Naive thymus-derived CD4-positive, alpha-beta T cell (primary cell): Measurements from ENCODE around the gene AARS2. TPM values are rescaled to one million over a fixed set of nuclear protein-coding genes. Genes with fewer than 3 reads are reported as not detected.
A peak's percentile ranks its signal among the peaks of the same experiment; 100 is the strongest.

Experiments used
- ATAC-seq: fragments of 150-1000 bp; cut with Tn5 transposase; 2 replicates; pipeline ENCODE4 v1.10.0; 2021; ENCODE audit warnings: mild to moderate bottlenecking, moderate library complexity
- CTCF ChIA-PET: fragments of 350-600 bp; sonication (Branson Sonifier 250); formaldehyde crosslinking; loops from one replicate; lab custom pipeline; 2021; ENCODE audit warnings: antibody characterized with exemption; lab: Charles Lee
- POLR2A ChIA-PET: fragments of 350-600 bp; sonication (Branson Sonifier 250); formaldehyde crosslinking; loops from one replicate; lab custom pipeline; 2021; ENCODE audit warnings: antibody characterized with exemption, inconsistent platforms; lab: Charles Lee
- DNase-seq, 9 donors: peaks; one replicate each; pipeline versions ENCODE4 v3.0.0 to v3.0.0-alpha.2; 2020 to 2022; ENCODE audit warnings: mixed read lengths in 1 of 9
- H3K27ac ChIP-seq: one replicate; pipeline ENCODE4 v1.7.0; 2013; ENCODE audit warnings: mild to moderate bottlenecking, low read depth, low read length, moderate library complexity
- H3K27me3 ChIP-seq, 2 donors: one replicate each; pipeline ENCODE4 v1.7.0; 2013; ENCODE audit warnings: low read length in 2 of 2, mild to moderate bottlenecking in 2 of 2, moderate library complexity in 2 of 2; ENCODE audit not compliant: control insufficient read depth in 2 of 2, insufficient read depth in 2 of 2
- H3K36me3 ChIP-seq, 3 experiments: 1 replicate in 2 of 3; 2 replicates in 1 of 3; pipeline ENCODE4 v1.7.0; 2013; ENCODE audit warnings: low read length in 3 of 3, mild to moderate bottlenecking in 3 of 3, moderate library complexity in 1 of 3; ENCODE audit not compliant: insufficient read depth in 3 of 3, control insufficient read depth in 2 of 3
- H3K4me1 ChIP-seq, 2 donors: one replicate each; pipeline ENCODE4 v1.7.0; 2013; ENCODE audit warnings: low read length in 2 of 2, mild to moderate bottlenecking in 2 of 2, moderate library complexity in 1 of 2; ENCODE audit not compliant: control insufficient read depth in 2 of 2, insufficient read depth in 2 of 2
- H3K4me3 ChIP-seq: 2 replicates; pipeline ENCODE4 v1.7.0; 2013; ENCODE audit warnings: mild to moderate bottlenecking, low read length
- H3K9me3 ChIP-seq, 3 experiments: 1 replicate in 2 of 3; 2 replicates in 1 of 3; pipeline ENCODE4 v1.7.0; 2013; ENCODE audit warnings: low read length in 3 of 3; ENCODE audit not compliant: control insufficient read depth in 2 of 3
- H3K27ac Mint-ChIP-seq, 9 donors: one replicate each; pipeline ENCODE4 v1.8.0; 2020 to 2022; ENCODE audit warnings: mixed read lengths in 9 of 9, mild to moderate bottlenecking in 8 of 9, moderate library complexity in 5 of 9, inconsistent platforms in 2 of 9
- H3K27me3 Mint-ChIP-seq, 5 donors: one replicate each; pipeline ENCODE4 v1.8.0; 2021 to 2022; ENCODE audit warnings: mixed read lengths in 5 of 5, mild to moderate bottlenecking in 1 of 5
- H3K36me3 Mint-ChIP-seq, 5 donors: one replicate each; pipeline ENCODE4 v1.8.0; 2020 to 2022; ENCODE audit warnings: mixed read lengths in 5 of 5, mild to moderate bottlenecking in 3 of 5, inconsistent platforms in 1 of 5
- H3K4me1 Mint-ChIP-seq, 7 donors: one replicate each; pipeline ENCODE4 v1.8.0; 2020 to 2022; ENCODE audit warnings: mixed read lengths in 7 of 7, mild to moderate bottlenecking in 3 of 7, inconsistent platforms in 1 of 7
- H3K4me3 Mint-ChIP-seq, 10 donors: one replicate each; pipeline ENCODE4 v1.8.0; 2020 to 2022; ENCODE audit warnings: mild to moderate bottlenecking in 10 of 10, mixed read lengths in 10 of 10, moderate library complexity in 6 of 10, inconsistent platforms in 2 of 10
- H3K9me3 Mint-ChIP-seq, 11 donors: one replicate each; pipeline ENCODE4 v1.8.0; 2020 to 2022; ENCODE audit warnings: mixed read lengths in 11 of 11, mild to moderate bottlenecking in 4 of 11, inconsistent platforms in 1 of 11, moderate library complexity in 1 of 11
- intact Hi-C, 2 donors: fragments of 100-400 bp; cut with micrococcal nuclease; formaldehyde crosslinking; loops; one replicate each; pipeline ENCODE4 v1.15.1; 2023
- polyA plus RNA-seq, 2 donors: library from polyadenylated mRNA; unstranded; fragments of 300-500 nt; fragmentation: Illumina TruSeq; gene quantifications; one replicate each; pipeline ENCODE4 v1.2.3, GENCODE V29; 2021
- total RNA-seq, 6 experiments: library from RNA in 5 of 6; stranded (reverse) in 5 of 6; gene quantifications; 1 replicate in 5 of 6; 2 replicates in 1 of 6; pipeline ENCODE4 v1.2.3 and lab custom pipeline; 2021 to 2026

Gene AARS2
- total and polyA plus RNA-seq, 7 experiments from 2014 or later = 8.9 to 29.8 (median 19.9) TPM

- ChIA-PET POLR2A (no interaction called here), CTCF (interaction anchor here (2.1 to 5.2 kb wide), 3 partner anchors 13 to 69 kb away, joined by 9 to 50 read pairs (median 31); partner anchors contain the start of gene SLC35B2)
- H3K36me3 Mint-ChIP-seq = peaks cover 0 to 4% (median 0%) of the 10 kb centered on the region in 5 donors
- intact Hi-C loops = loop anchor here in 1 of 2 donors (2.0 kb wide), 2 partner anchors 43 to 187 kb away; partner anchors contain the start of gene AARS2
- H3K9me3 Mint-ChIP-seq = peaks cover 0 to 2% (median 0%) of the 10 kb centered on the region in 11 donors
- Histone ChIP-seq H3K36me3 (peaks cover 0 to 2% (median 0%) of the 10 kb centered on the region in 3 experiments), H3K4me1 (peaks cover 4% of the 10 kb centered on the region in 2 donors), H3K9me3 (no peaks in the 10 kb centered on the region), H3K27ac (no peak within 1 kb of the TSS), H3K4me3 (no peak within 1 kb of the TSS), H3K27me3 (peaks cover 0 to 20% of the 10 kb centered on the region in 2 donors)
- H3K27me3 Mint-ChIP-seq = peaks cover 44 to 59% (median 53%) of the 10 kb centered on the region in 5 donors
- H3K4me1 Mint-ChIP-seq = peaks cover 6 to 34% (median 19%) of the 10 kb centered on the region in 7 donors
- peak within 1 kb of the TSS; percentile 62 to 83 (median 74) for H3K4me3 Mint-ChIP-seq
- H3K27ac Mint-ChIP-seq = peak within 1 kb of the TSS in 1 of 9 donors; percentile 38
- DNase-seq = peak in 1 of 9 donors; percentile 10
- ATAC-seq = no peak
Measured at GRCh38 chr6:44269921-44270525, 43.1 kb downstream of the AARS2 start, which contains the start of gene TMEM151B. TMEM151B (plus strand) TSS chr6:44270450; CDS start chr6:44270743, 293 bp downstream.

- Histone ChIP-seq H3K9me3 (no peaks in the 10 kb centered on the region), H3K4me3 (no peak overlapping the region), H3K4me1 (peaks cover 8% of the 10 kb centered on the region in 2 donors), H3K36me3 (peaks cover 0 to 4% (median 0%) of the 10 kb centered on the region in 3 experiments), H3K27ac (no peak overlapping the region), H3K27me3 (peaks cover 0 to 20% of the 10 kb centered on the region in 2 donors)
- Mint-ChIP-seq H3K4me1 (peaks cover 7 to 34% (median 20%) of the 10 kb centered on the region in 7 donors), H3K9me3 (no peaks in the 10 kb centered on the region), H3K36me3 (peaks cover 0 to 3% (median 0%) of the 10 kb centered on the region in 5 donors), H3K27ac (no peak overlapping the region), H3K27me3 (peaks cover 40 to 53% (median 47%) of the 10 kb centered on the region in 5 donors), H3K4me3 (peak overlapping the region; percentile 4 to 76 (median 60))
- DNase-seq (no peak), ATAC-seq (no peak)
- ChIA-PET CTCF (interaction anchor here (1.1 to 5.2 kb wide), 5 partner anchors 13 to 69 kb away, joined by 5 to 50 read pairs (median 9); partner anchors contain the start of genes AARS2 and SLC35B2), POLR2A (interaction anchor here (1.6 kb wide), 1 partner anchor 12 kb away, joined by 8 read pairs; the partner anchor contains the start of gene SLC35B2)
- intact Hi-C loops = loop anchor here in 1 of 2 donors (2.0 kb wide), 2 partner anchors 43 to 187 kb away; partner anchors contain the start of gene AARS2
Measured at GRCh38 chr6:44269178-44269920, 43.8 kb downstream of the AARS2 start.

GRCh38 chr6:44268095-44268628, 45.0 kb downstream of the AARS2 start:
- intact Hi-C loops = loop anchor here (1.0 to 2.0 kb wide), 5 partner anchors 36 to 189 kb away; partner anchors contain the start of gene AARS2 (in 1 of the 2)
- Histone ChIP-seq H3K27me3 (peaks cover 0 to 20% of the 10 kb centered on the region in 2 donors), H3K4me1 (peaks cover 19% of the 10 kb centered on the region in 2 donors), H3K9me3 (no peaks in the 10 kb centered on the region), H3K27ac (no peak overlapping the region), H3K4me3 (no peak overlapping the region), H3K36me3 (peaks cover 0 to 4% (median 0%) of the 10 kb centered on the region in 3 experiments)
- H3K9me3 Mint-ChIP-seq = no peaks in the 10 kb centered on the region
- peaks cover 29 to 43% (median 37%) of the 10 kb centered on the region in 5 donors for H3K27me3 Mint-ChIP-seq
- POLR2A ChIA-PET = interaction anchor here (0.7 to 1.6 kb wide), 6 partner anchors 11 to 170 kb away, joined by 3 to 8 read pairs (median 4); partner anchors contain the start of genes HSP90AB1 and SLC35B2
- H3K4me3 Mint-ChIP-seq = peak overlapping the region in 2 of 10 donors; percentile 25 to 73
- H3K36me3 Mint-ChIP-seq = peaks cover 0 to 11% (median 0%) of the 10 kb centered on the region in 5 donors
- H3K27ac Mint-ChIP-seq = peak overlapping the region in 4 of 9 donors; percentile 55 to 81 (median 72)
- no peak for ATAC-seq
- CTCF ChIA-PET = interaction anchor here (0.8 to 5.2 kb wide), 11 partner anchors 9 to 89 kb away, joined by 3 to 50 read pairs (median 5); partner anchors contain the start of genes AARS2 and SLC35B2
- H3K4me1 Mint-ChIP-seq = peaks cover 16 to 43% (median 31%) of the 10 kb centered on the region in 7 donors
- DNase-seq = peak in 8 of 9 donors; percentile 42 to 68 (median 63)

GRCh38 chr6:44267252-44267651, 45.9 kb downstream of the AARS2 start:
- intact Hi-C loops = no loop called here
- peaks cover 25 to 52% (median 40%) of the 10 kb centered on the region in 7 donors for H3K4me1 Mint-ChIP-seq
- H3K27ac Mint-ChIP-seq = peak overlapping the region in 5 of 9 donors; percentile 25 to 59 (median 44)

GRCh38 chr6:44266347-44266746, 46.8 kb downstream of the AARS2 start:
- peaks cover 0 to 4% (median 0%) of the 10 kb centered on the region in 3 experiments for H3K36me3 ChIP-seq
- H3K4me3 ChIP-seq = no peak overlapping the region
- peak overlapping the region; percentile 97 for H3K27ac ChIP-seq
- H3K4me1 Mint-ChIP-seq = peaks cover 26 to 54% (median 42%) of the 10 kb centered on the region in 7 donors
- ChIA-PET POLR2A (interaction anchor here (1.3 to 3.7 kb wide), 4 partner anchors 10 to 43 kb away, joined by 3 to 33 read pairs (median 6); partner anchors contain the start of genes HSP90AB1 and SLC29A1), CTCF (interaction anchor here (0.6 to 5.2 kb wide), 6 partner anchors 10 to 72 kb away, joined by 3 to 50 read pairs (median 6); partner anchors contain the start of genes HSP90AB1 and SLC35B2)
- no peak for DNase-seq
- H3K4me1 ChIP-seq = peaks cover 30% of the 10 kb centered on the region in 2 donors
- peaks cover 0 to 10% of the 10 kb centered on the region in 2 donors for H3K27me3 ChIP-seq
- no peaks in the 10 kb centered on the region for H3K9me3 ChIP-seq
- peak overlapping the region; percentile 55 to 96 (median 90) for H3K27ac Mint-ChIP-seq
- H3K9me3 Mint-ChIP-seq = no peaks in the 10 kb centered on the region
- no peak for ATAC-seq
- H3K27me3 Mint-ChIP-seq = peaks cover 15 to 26% (median 21%) of the 10 kb centered on the region in 5 donors
- intact Hi-C loops = no loop called here
- peak overlapping the region; percentile 87 to 99 (median 94) for H3K4me3 Mint-ChIP-seq
- peaks cover 0 to 15% (median 0%) of the 10 kb centered on the region in 5 donors for H3K36me3 Mint-ChIP-seq

More at GRCh38 chr6:44267252-44267651, 45.9 kb downstream of the AARS2 start:
- Histone ChIP-seq H3K27me3 (peaks cover 0 to 16% of the 10 kb centered on the region in 2 donors), H3K4me3 (no peak overlapping the region), H3K36me3 (peaks cover 0 to 4% (median 0%) of the 10 kb centered on the region in 3 experiments), H3K4me1 (peaks cover 27 to 29% of the 10 kb centered on the region in 2 donors), H3K9me3 (no peaks in the 10 kb centered on the region), H3K27ac (no peak overlapping the region)
- H3K27me3 Mint-ChIP-seq = peaks cover 20 to 36% (median 28%) of the 10 kb centered on the region in 5 donors
- ChIA-PET POLR2A (interaction anchor here (1.2 to 3.7 kb wide), 4 partner anchors 11 to 169 kb away, joined by 3 to 33 read pairs (median 3); partner anchors contain the start of gene HSP90AB1), CTCF (interaction anchor here (0.8 to 5.2 kb wide), 8 partner anchors 11 to 88 kb away, joined by 3 to 50 read pairs (median 4); partner anchors contain the start of gene SLC35B2)
- no peaks in the 10 kb centered on the region for H3K9me3 Mint-ChIP-seq
- DNase-seq (no peak), ATAC-seq (no peak)
- H3K4me3 Mint-ChIP-seq = peak overlapping the region in 1 of 10 donors; percentile 2
- H3K36me3 Mint-ChIP-seq = peaks cover 0 to 15% (median 0%) of the 10 kb centered on the region in 5 donors
